ENCODE measurements around the gene TRDMT1. TPM values are rescaled to one million over a fixed set of nuclear protein-coding genes. Genes with fewer than 3 reads are reported as not detected.

TRDMT1 gene
- total RNA-seq, 4 donors from 2014 or later = 29.4 to 39.7 (median 31.7) TPM

- no peak overlapping the region for H3K27ac ChIP-seq
- WGBS, 2 donors = 92 to 94% methylated on average over 3 of the region's 3 CpGs
- H3K36me3 ChIP-seq = no peaks in the 10 kb centered on the region
- no peak overlapping the region for H3K4me3 ChIP-seq (replicated peaks in 1 of 3)
- H3K4me1 ChIP-seq = peaks cover 5% of the 10 kb centered on the region in 2 donors
- no peak for TF ChIP-seq CTCF (IDR thresholded peaks at IDR 0.05)
- TF ChIP-seq POLR2A (IDR thresholded peaks at IDR 0.05) = no peak
- H3K27me3 ChIP-seq = no peaks in the 10 kb centered on the region
- DNase-seq = no peak
- no peaks in the 10 kb centered on the region for H3K9me3 ChIP-seq
- intact Hi-C loops (cut with DNase I) = no loop called here
These were observed 54.6 kb downstream of the TRDMT1 start for GRCh38 chr10:17146892-17147291.

- DNase-seq = no peak
- WGBS, 2 donors = 100% methylated on average over 1 of the region's 1 CpG
- no peaks in the 10 kb centered on the region for H3K36me3 ChIP-seq
- H3K27me3 ChIP-seq = no peaks in the 10 kb centered on the region
- no peak overlapping the region for H3K4me3 ChIP-seq (replicated peaks in 1 of 3)
- H3K4me1 ChIP-seq = no peaks in the 10 kb centered on the region
- H3K27ac ChIP-seq = no peak overlapping the region
- intact Hi-C loops (cut with DNase I) = no loop called here
- no peaks in the 10 kb centered on the region for H3K9me3 ChIP-seq
- TF ChIP-seq CTCF (IDR thresholded peaks at IDR 0.05) (no peak), POLR2A (IDR thresholded peaks at IDR 0.05) (no peak)
These were observed 56.2 kb downstream of the TRDMT1 start for GRCh38 chr10:17145239-17145638.

GRCh38 chr10:17144757-17145156 lies 56.7 kb downstream of the TRDMT1 start:
- WGBS, 2 donors = 87 to 88% methylated on average over 5 of the region's 5 CpGs
- Histone ChIP-seq H3K27me3 (no peaks in the 10 kb centered on the region), H3K27ac (no peak overlapping the region), H3K9me3 (no peaks in the 10 kb centered on the region), H3K4me1 (no peaks in the 10 kb centered on the region), H3K36me3 (no peaks in the 10 kb centered on the region), H3K4me3 (replicated peaks in 1 of 3) (no peak overlapping the region)
- TF ChIP-seq POLR2A (IDR thresholded peaks at IDR 0.05) = no peak
- DNase-seq = no peak
- intact Hi-C loops (cut with DNase I) = no loop called here

- Histone ChIP-seq H3K4me3 (replicated peaks in 1 of 3) (no peak overlapping the region), H3K27ac (no peak overlapping the region), H3K9me3 (no peaks in the 10 kb centered on the region), H3K36me3 (no peaks in the 10 kb centered on the region), H3K4me1 (no peaks in the 10 kb centered on the region), H3K27me3 (no peaks in the 10 kb centered on the region)
- no peak for TF ChIP-seq CTCF (IDR thresholded peaks at IDR 0.05)
- no peak for TF ChIP-seq POLR2A (IDR thresholded peaks at IDR 0.05)
- no peak for DNase-seq
- WGBS, 2 donors = 96% methylated on average over 2 of the region's 2 CpGs
- intact Hi-C loops (cut with DNase I) = no loop called here
These were observed 57.4 kb downstream of the TRDMT1 start for GRCh38 chr10:17144032-17144431.

GRCh38 chr10:17143055-17143690 lies 58.3 kb downstream of the TRDMT1 start:
- H3K9me3 ChIP-seq = no peaks in the 10 kb centered on the region
- H3K27ac ChIP-seq = no peak overlapping the region
- no peak overlapping the region for H3K4me3 ChIP-seq (replicated peaks in 1 of 3)
- TF ChIP-seq CTCF (IDR thresholded peaks at IDR 0.05) (no peak), POLR2A (IDR thresholded peaks at IDR 0.05) (no peak)
- no peaks in the 10 kb centered on the region for H3K4me1 ChIP-seq
- no peaks in the 10 kb centered on the region for H3K36me3 ChIP-seq
- WGBS, 2 donors = 90 to 93% methylated on average over 3 of the region's 3 CpGs
- intact Hi-C loops (cut with DNase I) = no loop called here
- H3K27me3 ChIP-seq = no peaks in the 10 kb centered on the region
- no peak for DNase-seq

All from thyroid gland (tissue), 4 donors.